GM19240 (cell line): Measurements from ENCODE around the gene CCR6.
"Not testable (repeated sequence)": the region's sequence is repeated elsewhere in the genome, so short reads cannot be mapped to it uniquely, and the experiment has no call there.

Experiments
- DNase-seq: peaks from one replicate; pipeline ENCODE4 v3.0.0; 2011; ENCODE audit warnings: low spot score; ENCODE audit not compliant: insufficient read length

CCR6 gene

DNA sequence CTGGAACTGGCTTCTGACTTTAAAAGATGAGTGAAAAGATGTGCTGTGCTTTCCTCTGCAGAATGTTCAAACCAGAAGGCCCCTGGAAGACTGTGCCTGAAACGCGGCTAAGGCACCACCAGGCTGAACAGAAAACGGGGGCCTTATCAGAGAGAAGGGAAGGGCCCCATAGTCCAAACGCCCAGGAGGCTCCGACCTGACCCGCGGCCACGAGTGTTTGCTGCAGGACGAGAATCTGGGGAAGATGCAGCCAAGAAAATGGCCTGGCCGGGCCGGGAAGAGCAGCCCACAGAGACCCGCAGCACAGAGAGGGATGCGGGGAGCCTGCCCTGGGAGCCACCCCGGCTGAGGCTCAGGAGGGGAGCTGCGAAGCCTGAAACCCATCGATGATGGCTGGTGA lies 45.4 kb downstream of the CCR6 start:
- DNase-seq, result not testable (repeated sequence)

- not testable (repeated sequence) for DNase-seq
Measured at GRCh38 chr6:167169867-167170266, 47.0 kb downstream of the CCR6 start.

- not testable (repeated sequence) for DNase-seq
Measured at GRCh38 chr6:167171300-167171699, 48.4 kb downstream of the CCR6 start.

GRCh38 chr6:167172011-167172410 lies 49.1 kb downstream of the CCR6 start:
- not testable (repeated sequence) for DNase-seq

GRCh38 chr6:167177271-167177670 lies 54.4 kb downstream of the CCR6 start:
- not testable (repeated sequence) for DNase-seq

GRCh38 chr6:167178896-167179655 lies 56.2 kb downstream of the CCR6 start:
- DNase-seq, result not testable (repeated sequence)

GRCh38 chr6:167180086-167180485 lies 57.2 kb downstream of the CCR6 start:
- not testable (repeated sequence) for DNase-seq

GRCh38 chr6:167181351-167181750 lies 58.5 kb downstream of the CCR6 start:
- DNase-seq, result not testable (repeated sequence)

GRCh38 chr6:167182913-167183314 lies 60.0 kb downstream of the CCR6 start:
- not testable (repeated sequence) for DNase-seq

- DNase-seq, result not testable (repeated sequence)
Measured at GRCh38 chr6:167185101-167185500, 62.2 kb downstream of the CCR6 start.

GRCh38 chr6:167187275-167187674 lies 64.4 kb downstream of the CCR6 start:
- not testable (repeated sequence) for DNase-seq
